SU-DHL-6 (cell line): Measurements from ENCODE around the gene WNT7B.

Experiments
- H2AFZ ChIP-seq: fragments of 200-600 bp; sonication (generic); 2 replicates; pipeline ENCODE4 v1.6.1; 2014; ENCODE audit warnings: low read depth, mild to moderate bottlenecking, moderate library complexity, mixed read lengths, antibody characterized with exemption, low read length; ENCODE audit not compliant: severe bottlenecking
- H3F3A ChIP-seq: fragments of 200-600 bp; shearing (Covaris generic); 2 replicates; pipeline ENCODE4 v1.6.0; 2016; ENCODE audit warnings: antibody characterized with exemption, mild to moderate bottlenecking; ENCODE audit not compliant: insufficient read depth
- H3K27ac ChIP-seq: fragments of 200-600 bp; sonication (generic); 2 replicates; pipeline ENCODE4 v1.5.1; 2016; ENCODE audit warnings: low read depth, mild to moderate bottlenecking, low read length, moderate library complexity, mixed read lengths
- H3K27me3 ChIP-seq: fragments of 200-600 bp; sonication (generic), shearing (Covaris generic); 2 replicates; pipeline ENCODE4 v1.6.0; 2014; ENCODE audit warnings: mild to moderate bottlenecking, low read length
- H3K36me3 ChIP-seq: fragments of 200-600 bp; sonication (generic); 2 replicates; pipeline ENCODE4 v1.6.1; 2014; ENCODE audit warnings: mild to moderate bottlenecking, low read length, mixed read lengths
- H3K4me2 ChIP-seq: fragments of 300-600, 200-600 bp; shearing (Covaris generic), sonication (generic); 2 replicates; pipeline ENCODE4 v1.6.0; 2014; ENCODE audit warnings: low read length, low read depth, mild to moderate bottlenecking; ENCODE audit not compliant: poor library complexity, severe bottlenecking
- H3K4me3 ChIP-seq: fragments of 200-600 bp; sonication (generic); 2 replicates; pipeline ENCODE4 v1.5.1; 2014; ENCODE audit warnings: antibody characterized with exemption, low read length, mild to moderate bottlenecking, mixed read lengths; ENCODE audit not compliant: insufficient read depth, poor library complexity, severe bottlenecking
- H3K79me2 ChIP-seq: fragments of 200-600 bp; sonication (generic); 2 replicates; pipeline ENCODE4 v1.6.1; 2014; ENCODE audit warnings: mild to moderate bottlenecking, low read length, moderate library complexity; ENCODE audit not compliant: insufficient read depth
- H3K9ac ChIP-seq: fragments of 200-600 bp; sonication (generic); 2 replicates; pipeline ENCODE4 v1.7.0; 2014; ENCODE audit warnings: mild to moderate bottlenecking, low read length
- H3K9me2 ChIP-seq: fragments of 200-600 bp; sonication (generic); replicated peaks from 2 replicates; pipeline ENCODE4 v1.6.1; 2014; ENCODE audit warnings: low read length; ENCODE audit not compliant: insufficient read depth
- H3K9me3 ChIP-seq: fragments of 200-600 bp; sonication (generic); 2 replicates; pipeline ENCODE4 v1.6.1; 2014; ENCODE audit warnings: low read length, mixed read lengths; ENCODE audit not compliant: insufficient read depth
- H4K20me1 ChIP-seq: fragments of 200-600 bp; sonication (generic); 2 replicates; pipeline ENCODE4 v1.6.1; 2014; ENCODE audit warnings: low read depth, mild to moderate bottlenecking, antibody characterized with exemption, low read length, moderate library complexity, mixed read lengths
- CTCF ChIP-seq: fragments of 200-600 bp; sonication (generic); IDR thresholded peaks from one replicate; pipeline ENCODE4 v1.5.1; 2017; ENCODE audit warnings: antibody characterized with exemption, mild to moderate bottlenecking, low read length, moderate library complexity; ENCODE audit not compliant: insufficient read depth, poor library complexity, severe bottlenecking
- EZH2phosphoT487 ChIP-seq: fragments of 200-600 bp; sonication (generic), shearing (Covaris generic); conservative IDR thresholded peaks from 2 replicates; pipeline ENCODE4 v1.6.1; 2018; ENCODE audit warnings: mild to moderate bottlenecking, antibody characterized with exemption, low read length, moderate library complexity, mixed read lengths

WNT7B gene

GRCh38 chr22:45935573-45935972 lies 41.4 kb downstream of the WNT7B start:
- H3K9me3 ChIP-seq = no peaks in the 10 kb centered on the region
- H2AFZ ChIP-seq = no peak overlapping the region
- H4K20me1 ChIP-seq = no peaks in the 10 kb centered on the region
- H3K79me2 ChIP-seq = no peaks in the 10 kb centered on the region
- no peak overlapping the region for H3K9ac ChIP-seq
- no peaks in the 10 kb centered on the region for H3K9me2 ChIP-seq
- no peaks in the 10 kb centered on the region for H3F3A ChIP-seq
- no peak overlapping the region for H3K27ac ChIP-seq
- H3K36me3 ChIP-seq = no peaks in the 10 kb centered on the region
- H3K4me2 ChIP-seq = no peak overlapping the region
- H3K4me3 ChIP-seq = no peak overlapping the region
- no peaks in the 10 kb centered on the region for H3K27me3 ChIP-seq
- TF ChIP-seq EZH2phosphoT487 = no peak
- no peak for TF ChIP-seq CTCF

- H3K27me3 ChIP-seq = no peaks in the 10 kb centered on the region
- no peaks in the 10 kb centered on the region for H3K36me3 ChIP-seq
- no peaks in the 10 kb centered on the region for H3K9me2 ChIP-seq
- no peaks in the 10 kb centered on the region for H3K79me2 ChIP-seq
- H3K4me2 ChIP-seq = no peak overlapping the region
- H3K9ac ChIP-seq = no peak overlapping the region
- no peaks in the 10 kb centered on the region for H3K9me3 ChIP-seq
- H3K4me3 ChIP-seq = no peak overlapping the region
- no peak overlapping the region for H2AFZ ChIP-seq
- H3F3A ChIP-seq = no peaks in the 10 kb centered on the region
- no peaks in the 10 kb centered on the region for H4K20me1 ChIP-seq
- no peak for TF ChIP-seq EZH2phosphoT487
- no peak for TF ChIP-seq CTCF
- no peak overlapping the region for H3K27ac ChIP-seq
Observed at GRCh38 chr22:45934659-45935341, 42.2 kb downstream of the WNT7B start.

GRCh38 chr22:45934168-45934564 lies 42.8 kb downstream of the WNT7B start:
- no peak overlapping the region for H3K9ac ChIP-seq
- no peaks in the 10 kb centered on the region for H3F3A ChIP-seq
- H3K4me3 ChIP-seq = no peak overlapping the region
- H3K9me3 ChIP-seq = no peaks in the 10 kb centered on the region
- no peaks in the 10 kb centered on the region for H3K27me3 ChIP-seq
- H3K27ac ChIP-seq = no peak overlapping the region
- no peaks in the 10 kb centered on the region for H3K79me2 ChIP-seq
- H3K9me2 ChIP-seq = no peaks in the 10 kb centered on the region
- H3K4me2 ChIP-seq = no peak overlapping the region
- TF ChIP-seq EZH2phosphoT487 = no peak
- TF ChIP-seq CTCF = no peak
- no peak overlapping the region for H2AFZ ChIP-seq
- H3K36me3 ChIP-seq = no peaks in the 10 kb centered on the region
- no peaks in the 10 kb centered on the region for H4K20me1 ChIP-seq
